Transverse colon (tissue), 4 donors: ENCODE results near the gene HDDC3. TPM values are rescaled to one million over a fixed set of nuclear protein-coding genes. Genes with fewer than 3 reads are reported as not detected.

Source experiments
- DNase-seq: peaks from one replicate; pipeline ENCODE4 v3.0.0-alpha.2; 2019
- H3K27ac ChIP-seq, 4 donors: fragments of 200-600 bp; sonication (generic); 2 replicates each; pipeline ENCODE4 v1.5.1; 2016 to 2018; ENCODE audit warnings: inconsistent platforms in 4 of 4
- H3K27me3 ChIP-seq: fragments of 200-600 bp; sonication (generic); 2 replicates; pipeline ENCODE4 v1.5.1; 2017; ENCODE audit warnings: inconsistent platforms
- H3K36me3 ChIP-seq, 4 donors: fragments of 200-600 bp; sonication (generic); 2 replicates each; pipeline ENCODE4 v1.5.1; 2017 to 2019; ENCODE audit warnings: inconsistent platforms in 4 of 4
- H3K4me1 ChIP-seq, 4 donors: fragments of 200-600 bp; sonication (generic); 2 replicates each; pipeline ENCODE4 v1.5.1; 2017 to 2020; ENCODE audit warnings: inconsistent platforms in 4 of 4
- H3K4me3 ChIP-seq, 4 donors: fragments of 200-600 bp; sonication (generic); 1 replicate in 1 of 4; 2 replicates in 3 of 4; pipeline versions ENCODE4 v1.5.1 to v1.6.1; 2017 to 2019; ENCODE audit warnings: inconsistent platforms in 4 of 4
- H3K9me3 ChIP-seq, 2 donors: fragments of 200-600 bp; sonication (generic); 2 replicates each; pipeline ENCODE4 v1.5.1; 2017 to 2019; ENCODE audit warnings: inconsistent platforms in 2 of 2
- EP300 ChIP-seq: sonication (generic); formaldehyde crosslinking; IDR thresholded peaks from one replicate; pipeline ENCODE4 v1.6.1; 2017; ENCODE audit warnings: antibody characterized with exemption, low read depth
- POLR2A ChIP-seq: fragments of 450-650 bp; IDR thresholded peaks from one replicate; pipeline ENCODE4 v1.6.1; 2016; ENCODE audit warnings: antibody characterized with exemption, mild to moderate bottlenecking, moderate library complexity
- POLR2AphosphoS5 ChIP-seq, 3 donors: sonication (generic); formaldehyde crosslinking; IDR thresholded peaks; one replicate each; pipeline ENCODE4 v1.6.1; 2016; ENCODE audit warnings: antibody characterized with exemption in 3 of 3
- WGBS, 2 donors: methylation state at CpG; one replicate each; pipeline ENCODE4 v1.1.5; 2018; ENCODE audit warnings: low coverage in 1 of 2; 5-methylcytosine and 5-hydroxymethylcytosine counted together
- in situ Hi-C, 4 donors: fragments of 200-750 bp; cut with MboI; loops; one replicate each; pipeline versions ENCODE4 v1.15.0 to v1.15.1; 2017; ENCODE audit warnings: low sequenced_read_pairs in 3 of 4, low pct_ligation_motif_present in 1 of 4, low pct_unique_long_range_greater_than_20kb in 1 of 4
- intact Hi-C: fragments of 100-400 bp; cut with DNase I; formaldehyde crosslinking; loops from one replicate; pipeline ENCODE4 v1.15.1; 2023; ENCODE audit warnings: low total_unique reads
- total RNA-seq, 4 donors: library from RNA; depleted of rRNA; stranded (reverse); fragments of >200 nt; gene quantifications; one replicate each; pipeline ENCODE4 v1.1.0, GENCODE V29; 2016
- TF ChIP-seq, protein P1 (sequence below), 5 experiments: fragments of 200-600 bp in 3 of 5; fragments of 450-650 bp in 2 of 5; sonication (generic) in 3 of 5; IDR thresholded peaks; 1 replicate in 2 of 5; 2 replicates in 3 of 5; pipeline ENCODE4 v1.5.1; 2016 to 2017; ENCODE audit warnings: antibody characterized with exemption in 5 of 5, inconsistent platforms in 3 of 5, mild to moderate bottlenecking in 2 of 5, moderate library complexity in 1 of 5

The HDDC3 gene
- total RNA-seq, 4 donors from 2014 or later: 13.8 to 21.8 (median 17.9) TPM

DNA sequence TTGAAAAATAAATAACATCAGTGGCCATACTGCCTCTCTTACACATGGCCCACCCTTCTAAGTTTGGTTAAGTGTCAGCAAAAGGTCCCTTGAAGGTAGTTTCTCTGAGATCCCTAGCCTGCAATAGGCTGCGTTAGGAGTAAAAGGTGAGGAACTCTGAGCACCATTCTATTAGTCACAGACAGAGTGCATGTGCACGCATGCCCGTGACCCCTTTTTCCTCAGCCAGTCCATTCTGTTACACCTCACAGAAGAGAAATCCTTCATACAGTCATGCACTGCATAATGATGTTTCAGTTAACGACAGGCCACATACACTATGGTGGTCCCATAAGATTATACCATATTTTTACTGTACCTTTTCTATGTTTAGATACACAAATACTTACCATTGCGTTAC, 34.9 kb upstream of the HDDC3 start:
- in situ Hi-C loops: loop anchor here in 2 of 4 donors (25.0 kb wide), 1 partner anchor 295 kb away; no protein-coding TSS in a partner anchor
- H3K36me3 ChIP-seq: peaks cover 0 to under 1% (median 0%) of the 10 kb centered on the region in 4 donors
- intact Hi-C loops: loop anchor here (10.0 kb wide), 1 partner anchor 68 kb away; no protein-coding TSS in a partner anchor
- no peak for DNase-seq
- no peaks in the 10 kb centered on the region for H3K9me3 ChIP-seq
- no peaks in the 10 kb centered on the region for H3K27me3 ChIP-seq
- WGBS, 2 donors: 90 to 91% methylated on average over 3 to 5 of the region's 5 CpGs
- no peak overlapping the region for H3K27ac ChIP-seq
- no peak for TF ChIP-seq POLR2AphosphoS5 (IDR thresholded peaks at IDR 0.05)
- TF ChIP-seq, protein P1, sequence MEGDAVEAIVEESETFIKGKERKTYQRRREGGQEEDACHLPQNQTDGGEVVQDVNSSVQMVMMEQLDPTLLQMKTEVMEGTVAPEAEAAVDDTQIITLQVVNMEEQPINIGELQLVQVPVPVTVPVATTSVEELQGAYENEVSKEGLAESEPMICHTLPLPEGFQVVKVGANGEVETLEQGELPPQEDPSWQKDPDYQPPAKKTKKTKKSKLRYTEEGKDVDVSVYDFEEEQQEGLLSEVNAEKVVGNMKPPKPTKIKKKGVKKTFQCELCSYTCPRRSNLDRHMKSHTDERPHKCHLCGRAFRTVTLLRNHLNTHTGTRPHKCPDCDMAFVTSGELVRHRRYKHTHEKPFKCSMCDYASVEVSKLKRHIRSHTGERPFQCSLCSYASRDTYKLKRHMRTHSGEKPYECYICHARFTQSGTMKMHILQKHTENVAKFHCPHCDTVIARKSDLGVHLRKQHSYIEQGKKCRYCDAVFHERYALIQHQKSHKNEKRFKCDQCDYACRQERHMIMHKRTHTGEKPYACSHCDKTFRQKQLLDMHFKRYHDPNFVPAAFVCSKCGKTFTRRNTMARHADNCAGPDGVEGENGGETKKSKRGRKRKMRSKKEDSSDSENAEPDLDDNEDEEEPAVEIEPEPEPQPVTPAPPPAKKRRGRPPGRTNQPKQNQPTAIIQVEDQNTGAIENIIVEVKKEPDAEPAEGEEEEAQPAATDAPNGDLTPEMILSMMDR (IDR thresholded peaks at IDR 0.05): no peak
- no peak for TF ChIP-seq EP300
- TF ChIP-seq POLR2A: no peak
- H3K4me1 ChIP-seq: no peaks in the 10 kb centered on the region
- H3K4me3 ChIP-seq: no peak overlapping the region

DNA sequence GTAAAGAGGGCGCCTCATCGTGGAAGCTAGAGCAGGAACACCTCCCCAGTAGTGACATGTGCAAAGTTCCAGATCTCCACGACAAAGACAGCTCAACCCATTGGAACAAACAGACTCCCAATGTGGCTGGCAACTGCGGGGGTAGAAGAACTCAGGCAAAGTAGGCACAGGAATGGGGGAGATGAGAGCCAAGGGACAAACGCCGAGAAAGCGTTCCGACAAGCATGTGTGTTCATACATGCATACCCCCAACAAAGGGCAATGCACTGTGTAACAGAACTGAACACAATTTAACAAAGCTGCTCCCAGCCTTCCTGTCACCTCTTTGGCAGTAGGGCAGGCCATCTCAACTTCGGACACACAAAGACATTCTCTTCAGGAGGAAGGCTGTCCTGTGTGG, 33.9 kb upstream of the HDDC3 start:
- H3K27ac ChIP-seq: no peak overlapping the region
- peaks cover 0 to 10% (median 0%) of the 10 kb centered on the region in 4 donors for H3K36me3 ChIP-seq
- 78 to 86% methylated on average over 4 to 9 of the region's 9 CpGs for WGBS, 2 donors
- in situ Hi-C loops: loop anchor here in 2 of 4 donors (25.0 kb wide), 1 partner anchor 296 kb away; no protein-coding TSS in a partner anchor
- no peaks in the 10 kb centered on the region for H3K4me1 ChIP-seq
- H3K27me3 ChIP-seq: no peaks in the 10 kb centered on the region
- TF ChIP-seq, protein P1 (IDR thresholded peaks at IDR 0.05): no peak
- TF ChIP-seq EP300: no peak
- no peak for TF ChIP-seq POLR2A
- TF ChIP-seq POLR2AphosphoS5 (IDR thresholded peaks at IDR 0.05): no peak
- H3K9me3 ChIP-seq: no peaks in the 10 kb centered on the region
- no peak overlapping the region for H3K4me3 ChIP-seq
- intact Hi-C loops: loop anchor here (10.0 kb wide), 1 partner anchor 69 kb away; no protein-coding TSS in a partner anchor
- DNase-seq: no peak

DNA sequence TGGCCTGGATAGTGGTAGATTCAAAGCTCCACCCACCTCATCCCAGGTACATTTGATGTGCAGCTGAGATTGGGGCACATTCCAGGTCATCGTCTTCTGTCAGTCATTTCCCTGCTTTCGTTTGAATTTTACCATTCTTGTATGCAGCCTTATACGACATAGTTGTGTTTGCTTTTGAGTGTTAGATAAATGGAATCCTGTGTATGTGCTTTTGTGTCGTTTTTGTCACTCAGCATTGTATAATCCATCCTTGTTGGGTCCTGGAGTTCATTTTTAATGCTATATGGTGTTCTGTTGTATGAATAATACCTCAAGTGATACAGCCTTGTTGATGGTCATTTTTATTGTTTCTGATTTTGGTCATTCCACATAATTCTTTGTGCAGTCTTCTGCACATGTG, 29.7 kb upstream of the HDDC3 start:
- no peak overlapping the region for H3K4me3 ChIP-seq
- no peaks in the 10 kb centered on the region for H3K9me3 ChIP-seq
- H3K36me3 ChIP-seq: peaks cover 0 to 12% (median 0%) of the 10 kb centered on the region in 4 donors
- TF ChIP-seq POLR2A (no peak), POLR2AphosphoS5 (IDR thresholded peaks at IDR 0.05) (no peak), EP300 (no peak)
- TF ChIP-seq, protein P1 (IDR thresholded peaks at IDR 0.05): no peak
- peaks cover 4 to 10% (median 8%) of the 10 kb centered on the region in 4 donors for H3K4me1 ChIP-seq
- DNase-seq: no peak
- H3K27me3 ChIP-seq: no peaks in the 10 kb centered on the region
- intact Hi-C loops (loop anchor here (10.0 kb wide), 1 partner anchor 73 kb away; no protein-coding TSS in a partner anchor), in situ Hi-C loops (loop anchor here in 2 of 4 donors (25.0 kb wide), 1 partner anchor 300 kb away; no protein-coding TSS in a partner anchor)
- no peak overlapping the region for H3K27ac ChIP-seq
- 72 to 80% methylated on average over 4 of the region's 4 CpGs for WGBS, 2 donors

DNA sequence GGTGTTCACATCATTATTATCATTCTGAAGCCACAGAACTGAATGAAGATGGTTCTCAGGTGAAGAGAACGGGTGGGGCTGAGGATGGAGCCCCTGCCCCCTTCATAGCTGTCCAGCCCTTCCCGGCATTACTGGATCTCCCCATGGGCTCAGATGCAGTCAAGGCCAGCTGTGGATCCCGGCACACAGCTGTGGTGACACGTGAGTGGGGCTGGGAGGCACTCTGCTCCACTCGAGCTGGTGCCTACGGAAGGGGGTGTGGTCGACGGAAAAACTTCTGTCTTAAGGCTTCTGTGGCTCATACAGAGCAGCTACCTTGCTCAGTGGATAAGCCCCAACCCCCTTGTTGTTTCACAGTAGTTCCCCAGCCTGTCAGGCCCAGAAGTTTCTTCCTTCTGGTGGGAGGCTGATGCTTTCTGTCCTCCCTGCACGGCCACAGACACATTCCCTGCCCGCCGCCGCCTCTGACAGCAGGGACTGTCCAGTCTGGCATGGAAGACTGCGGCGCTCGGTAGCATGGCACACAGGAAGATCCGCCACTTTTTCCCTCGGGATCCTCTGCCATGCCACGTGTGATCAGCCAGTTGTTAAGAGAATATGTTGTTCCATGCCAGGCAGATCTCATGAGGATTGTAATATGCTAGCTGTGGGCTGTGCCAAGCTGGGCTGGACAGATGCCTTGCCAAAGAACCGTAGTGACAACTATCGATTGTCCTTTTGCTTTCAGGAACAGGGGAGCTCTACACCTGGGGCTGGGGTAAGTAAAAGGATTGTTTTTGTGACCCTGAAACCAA, 28.1 kb upstream of the HDDC3 start:
- intact Hi-C loops: loop anchor here (10.0 kb wide), 1 partner anchor 74 kb away; no protein-coding TSS in a partner anchor
- H3K4me3 ChIP-seq: no peak overlapping the region
- DNase-seq: no peak
- TF ChIP-seq EP300: no peak
- TF ChIP-seq, protein P1 (IDR thresholded peaks at IDR 0.05): no peak
- TF ChIP-seq POLR2A: no peak
- no peak for TF ChIP-seq POLR2AphosphoS5 (IDR thresholded peaks at IDR 0.05)
- H3K27me3 ChIP-seq: no peaks in the 10 kb centered on the region
- no peaks in the 10 kb centered on the region for H3K9me3 ChIP-seq
- WGBS, 2 donors: 81 to 100% methylated on average over 1 to 20 of the region's 20 CpGs
- H3K4me1 ChIP-seq: peaks cover 11 to 26% (median 16%) of the 10 kb centered on the region in 4 donors
- H3K27ac ChIP-seq: peak overlapping the region in 2 of 4 donors; percentile 40 to 53
- peaks cover 0 to 12% (median 0%) of the 10 kb centered on the region in 4 donors for H3K36me3 ChIP-seq
- in situ Hi-C loops: loop anchor here in 2 of 4 donors (25.0 kb wide), 1 partner anchor 302 kb away; no protein-coding TSS in a partner anchor
